ENCODE results near the gene BACE2.

The BACE2 gene

DNA sequence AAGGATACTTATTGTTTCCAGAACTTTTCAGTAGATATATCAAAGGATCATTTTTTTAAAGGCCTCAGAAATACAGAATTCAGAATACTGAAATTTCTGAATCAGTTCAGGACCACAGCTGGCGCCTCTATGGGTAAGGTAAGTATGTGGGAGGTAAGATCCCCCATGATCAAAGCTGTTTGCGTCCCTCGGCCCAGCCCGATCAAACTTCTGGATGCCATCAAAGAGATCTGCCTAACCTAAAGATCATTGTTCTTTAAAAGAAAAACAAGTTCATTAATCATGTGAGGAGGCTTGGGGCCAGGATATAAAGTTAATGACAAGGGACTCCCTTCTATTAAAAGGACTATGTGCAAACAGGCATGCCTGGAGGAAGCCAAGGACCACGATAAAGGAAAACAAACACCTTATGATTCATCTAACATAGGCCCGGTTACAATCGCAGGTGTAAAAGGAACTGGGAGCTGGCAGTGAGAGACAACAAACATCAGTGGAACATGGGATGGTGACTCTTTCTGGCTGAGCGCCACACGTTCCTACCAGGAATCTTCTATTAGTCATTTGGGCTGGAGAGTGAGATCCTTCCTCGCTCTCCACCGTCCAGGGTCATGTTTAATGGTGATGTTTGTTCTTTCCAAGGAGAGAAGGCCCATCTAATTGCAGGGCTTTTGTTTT, 2.8 kb upstream of the BACE2 start:
- H3K9me3 ChIP-seq (ENCODE audit: control insufficient read depth, insufficient read depth, low read depth, low read length) = no peaks in the 10 kb centered on the region
- H3K4me3 ChIP-seq (ENCODE audit: low read depth, low read length) = no peak overlapping the region
- ChIA-PET POLR2A (no interaction called here), CTCF (interaction anchor here (2.5 kb wide), 1 partner anchor 118 kb away, joined by 8 read pairs; no protein-coding TSS in a partner anchor)
- H3K27ac ChIP-seq (ENCODE audit: extremely low read depth, low read depth, low read length) = no peak overlapping the region
- peaks cover 6% of the 10 kb centered on the region for H3K4me1 ChIP-seq (ENCODE audit: control insufficient read depth, insufficient read depth, low read length)
- no peaks in the 10 kb centered on the region for H3K36me3 ChIP-seq (ENCODE audit: control insufficient read depth in 2 of 2, insufficient read depth in 1 of 2, low read length in 2 of 2)
- TF ChIP-seq ZNF704 (tag by site-specific recombination; IDR thresholded peaks at IDR 0.05) (no peak), KLF10 (tag by site-specific recombination; IDR thresholded peaks at IDR 0.05) (no peak), ZNF354C (tag by site-specific recombination; IDR thresholded peaks at IDR 0.05; ENCODE audit: borderline replicate concordance, low read depth) (no peak), ZNF664 (tag by site-specific recombination; IDR thresholded peaks at IDR 0.05) (no peak), OSR2 (tag by site-specific recombination; IDR thresholded peaks at IDR 0.05) (no peak), ZNF114 (tag by site-specific recombination; IDR thresholded peaks at IDR 0.05) (no peak), ZNF423 (tag by site-specific recombination; IDR thresholded peaks at IDR 0.05) (no peak), ZNF362 (tag by site-specific recombination; IDR thresholded peaks at IDR 0.05) (no peak), ZNF521 (tag by site-specific recombination; IDR thresholded peaks at IDR 0.05) (no peak), TCF7L2 (IDR thresholded peaks at IDR 0.05; ENCODE audit: borderline replicate concordance, low read depth, low read length) (no peak), MYNN (tag by site-specific recombination; IDR thresholded peaks at IDR 0.05; ENCODE audit: borderline replicate concordance) (no peak), PRDM2 (tag by site-specific recombination; IDR thresholded peaks at IDR 0.05; ENCODE audit: borderline replicate concordance) (no peak), WT1 (tag by site-specific recombination; IDR thresholded peaks at IDR 0.05) (peak; percentile 42; the same call in 1 of the 2 replicates), ZNF341 (tag by site-specific recombination; IDR thresholded peaks at IDR 0.05; ENCODE audit: low read depth) (no peak), ZNF513 (tag by site-specific recombination; IDR thresholded peaks at IDR 0.05) (no peak), TRIM28 (IDR thresholded peaks at IDR 0.05; ENCODE audit: borderline replicate concordance, low read length) (no peak), PRDM1 (tag by site-specific recombination; IDR thresholded peaks at IDR 0.05) (no peak), BCL6B (tag by site-specific recombination; IDR thresholded peaks at IDR 0.05) (peak; percentile 12; the same call in 1 of the 2 replicates), SP7 (tag by site-specific recombination; IDR thresholded peaks at IDR 0.05) (0 out of 2 replicates have a peak, but pooled peaks have one; percentile 29), ZNF121 (tag by site-specific recombination; IDR thresholded peaks at IDR 0.05) (no peak), SCRT1 (tag by site-specific recombination; IDR thresholded peaks at IDR 0.05; ENCODE audit: borderline replicate concordance) (no peak)
- TF ChIP-seq, protein P1, sequence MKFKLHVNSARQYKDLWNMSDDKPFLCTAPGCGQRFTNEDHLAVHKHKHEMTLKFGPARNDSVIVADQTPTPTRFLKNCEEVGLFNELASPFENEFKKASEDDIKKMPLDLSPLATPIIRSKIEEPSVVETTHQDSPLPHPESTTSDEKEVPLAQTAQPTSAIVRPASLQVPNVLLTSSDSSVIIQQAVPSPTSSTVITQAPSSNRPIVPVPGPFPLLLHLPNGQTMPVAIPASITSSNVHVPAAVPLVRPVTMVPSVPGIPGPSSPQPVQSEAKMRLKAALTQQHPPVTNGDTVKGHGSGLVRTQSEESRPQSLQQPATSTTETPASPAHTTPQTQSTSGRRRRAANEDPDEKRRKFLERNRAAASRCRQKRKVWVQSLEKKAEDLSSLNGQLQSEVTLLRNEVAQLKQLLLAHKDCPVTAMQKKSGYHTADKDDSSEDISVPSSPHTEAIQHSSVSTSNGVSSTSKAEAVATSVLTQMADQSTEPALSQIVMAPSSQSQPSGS (tag by site-specific recombination; IDR thresholded peaks at IDR 0.05; ENCODE audit: low read depth) = no peak
- TF ChIP-seq, protein P2, sequence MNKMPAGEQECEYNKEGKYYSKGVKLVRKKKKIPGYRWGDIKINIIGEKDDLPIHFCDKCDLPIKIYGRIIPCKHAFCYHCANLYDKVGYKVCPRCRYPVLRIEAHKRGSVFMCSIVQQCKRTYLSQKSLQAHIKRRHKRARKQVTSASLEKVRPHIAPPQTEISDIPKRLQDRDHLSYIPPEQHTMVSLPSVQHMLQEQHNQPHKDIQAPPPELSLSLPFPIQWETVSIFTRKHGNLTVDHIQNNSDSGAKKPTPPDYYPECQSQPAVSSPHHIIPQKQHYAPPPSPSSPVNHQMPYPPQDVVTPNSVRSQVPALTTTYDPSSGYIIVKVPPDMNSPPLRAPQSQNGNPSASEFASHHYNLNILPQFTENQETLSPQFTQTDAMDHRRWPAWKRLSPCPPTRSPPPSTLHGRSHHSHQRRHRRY (tag by site-specific recombination; IDR thresholded peaks at IDR 0.05) = no peak
